ENCODE results near the gene THY1.

GRCh38 chr11:119421941-119422808 lies 797 bp downstream of the THY1 start:
- TF ChIP-seq RAD21 (IDR thresholded peaks at IDR 0.05; ENCODE audit: low read depth) (no peak), TAF1 (IDR thresholded peaks at IDR 0.05; ENCODE audit: low read depth) (no peak), ZBTB7A (IDR thresholded peaks at IDR 0.05; ENCODE audit: low read depth) (no peak), CREB1 (IDR thresholded peaks at IDR 0.05; ENCODE audit: low read depth) (no peak), TCF12 (IDR thresholded peaks at IDR 0.05; ENCODE audit: low read depth) (no peak), EP300 (IDR thresholded peaks at IDR 0.05; ENCODE audit: borderline replicate concordance) (no peak)
- TF ChIP-seq, protein P1, sequence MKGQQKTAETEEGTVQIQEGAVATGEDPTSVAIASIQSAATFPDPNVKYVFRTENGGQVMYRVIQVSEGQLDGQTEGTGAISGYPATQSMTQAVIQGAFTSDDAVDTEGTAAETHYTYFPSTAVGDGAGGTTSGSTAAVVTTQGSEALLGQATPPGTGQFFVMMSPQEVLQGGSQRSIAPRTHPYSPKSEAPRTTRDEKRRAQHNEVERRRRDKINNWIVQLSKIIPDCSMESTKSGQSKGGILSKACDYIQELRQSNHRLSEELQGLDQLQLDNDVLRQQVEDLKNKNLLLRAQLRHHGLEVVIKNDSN (IDR thresholded peaks at IDR 0.05): no peak
- TF ChIP-seq, protein P2, sequence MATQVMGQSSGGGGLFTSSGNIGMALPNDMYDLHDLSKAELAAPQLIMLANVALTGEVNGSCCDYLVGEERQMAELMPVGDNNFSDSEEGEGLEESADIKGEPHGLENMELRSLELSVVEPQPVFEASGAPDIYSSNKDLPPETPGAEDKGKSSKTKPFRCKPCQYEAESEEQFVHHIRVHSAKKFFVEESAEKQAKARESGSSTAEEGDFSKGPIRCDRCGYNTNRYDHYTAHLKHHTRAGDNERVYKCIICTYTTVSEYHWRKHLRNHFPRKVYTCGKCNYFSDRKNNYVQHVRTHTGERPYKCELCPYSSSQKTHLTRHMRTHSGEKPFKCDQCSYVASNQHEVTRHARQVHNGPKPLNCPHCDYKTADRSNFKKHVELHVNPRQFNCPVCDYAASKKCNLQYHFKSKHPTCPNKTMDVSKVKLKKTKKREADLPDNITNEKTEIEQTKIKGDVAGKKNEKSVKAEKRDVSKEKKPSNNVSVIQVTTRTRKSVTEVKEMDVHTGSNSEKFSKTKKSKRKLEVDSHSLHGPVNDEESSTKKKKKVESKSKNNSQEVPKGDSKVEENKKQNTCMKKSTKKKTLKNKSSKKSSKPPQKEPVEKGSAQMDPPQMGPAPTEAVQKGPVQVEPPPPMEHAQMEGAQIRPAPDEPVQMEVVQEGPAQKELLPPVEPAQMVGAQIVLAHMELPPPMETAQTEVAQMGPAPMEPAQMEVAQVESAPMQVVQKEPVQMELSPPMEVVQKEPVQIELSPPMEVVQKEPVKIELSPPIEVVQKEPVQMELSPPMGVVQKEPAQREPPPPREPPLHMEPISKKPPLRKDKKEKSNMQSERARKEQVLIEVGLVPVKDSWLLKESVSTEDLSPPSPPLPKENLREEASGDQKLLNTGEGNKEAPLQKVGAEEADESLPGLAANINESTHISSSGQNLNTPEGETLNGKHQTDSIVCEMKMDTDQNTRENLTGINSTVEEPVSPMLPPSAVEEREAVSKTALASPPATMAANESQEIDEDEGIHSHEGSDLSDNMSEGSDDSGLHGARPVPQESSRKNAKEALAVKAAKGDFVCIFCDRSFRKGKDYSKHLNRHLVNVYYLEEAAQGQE (IDR thresholded peaks at IDR 0.05; ENCODE audit: low read depth): no peak
- TF ChIP-seq, protein P3, sequence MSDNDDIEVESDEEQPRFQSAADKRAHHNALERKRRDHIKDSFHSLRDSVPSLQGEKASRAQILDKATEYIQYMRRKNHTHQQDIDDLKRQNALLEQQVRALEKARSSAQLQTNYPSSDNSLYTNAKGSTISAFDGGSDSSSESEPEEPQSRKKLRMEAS (IDR thresholded peaks at IDR 0.05): no peak
